GM12801 (cell line): Measurements from ENCODE around the gene DAAM1.

Source experiments
- TF ChIP-seq, protein P1 (sequence below): IDR thresholded peaks from one replicate; pipeline ENCODE4 v1.5.1; 2011; ENCODE audit warnings: control low read depth; ENCODE audit not compliant: insufficient read length; ENCODE audit errors: extremely low read depth

The DAAM1 gene

DNA sequence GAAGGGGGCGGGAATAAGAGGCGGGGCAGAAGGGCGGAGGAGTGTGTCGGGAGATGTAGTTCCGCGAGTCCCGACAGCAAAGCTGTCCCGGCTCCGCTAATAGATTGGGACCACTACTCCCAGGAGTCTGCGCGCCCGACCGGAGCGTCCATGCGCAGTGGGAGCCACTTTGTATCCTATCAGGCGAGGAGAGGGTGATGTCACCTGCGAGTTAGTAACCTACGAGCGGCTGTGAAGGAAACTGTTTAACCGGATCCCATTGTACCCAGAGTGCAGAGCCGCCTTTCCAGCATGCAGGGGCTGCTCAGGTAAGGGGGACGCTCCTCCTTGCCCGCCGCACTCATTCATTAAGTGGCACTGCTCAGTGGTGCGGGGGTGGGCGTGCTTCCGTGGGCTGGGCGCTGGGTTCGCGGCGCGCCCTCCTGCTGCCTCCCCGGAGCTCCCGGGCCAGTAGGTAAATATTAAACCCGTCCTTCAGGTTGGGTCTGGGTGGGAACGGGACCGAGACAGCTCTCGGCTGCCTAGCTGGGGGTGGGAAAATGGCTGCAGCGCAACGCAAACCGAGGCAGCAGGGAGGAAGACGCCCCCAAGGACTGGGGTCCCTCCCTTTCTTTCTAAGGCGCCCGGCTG, at the start of gene DAAM1:
Gene DAAM1 (plus strand): TSS at position 207 of the 630 bp plus-strand sequence. CDS start 74,811 bp downstream, outside the sequence.
- TF ChIP-seq, protein P1, sequence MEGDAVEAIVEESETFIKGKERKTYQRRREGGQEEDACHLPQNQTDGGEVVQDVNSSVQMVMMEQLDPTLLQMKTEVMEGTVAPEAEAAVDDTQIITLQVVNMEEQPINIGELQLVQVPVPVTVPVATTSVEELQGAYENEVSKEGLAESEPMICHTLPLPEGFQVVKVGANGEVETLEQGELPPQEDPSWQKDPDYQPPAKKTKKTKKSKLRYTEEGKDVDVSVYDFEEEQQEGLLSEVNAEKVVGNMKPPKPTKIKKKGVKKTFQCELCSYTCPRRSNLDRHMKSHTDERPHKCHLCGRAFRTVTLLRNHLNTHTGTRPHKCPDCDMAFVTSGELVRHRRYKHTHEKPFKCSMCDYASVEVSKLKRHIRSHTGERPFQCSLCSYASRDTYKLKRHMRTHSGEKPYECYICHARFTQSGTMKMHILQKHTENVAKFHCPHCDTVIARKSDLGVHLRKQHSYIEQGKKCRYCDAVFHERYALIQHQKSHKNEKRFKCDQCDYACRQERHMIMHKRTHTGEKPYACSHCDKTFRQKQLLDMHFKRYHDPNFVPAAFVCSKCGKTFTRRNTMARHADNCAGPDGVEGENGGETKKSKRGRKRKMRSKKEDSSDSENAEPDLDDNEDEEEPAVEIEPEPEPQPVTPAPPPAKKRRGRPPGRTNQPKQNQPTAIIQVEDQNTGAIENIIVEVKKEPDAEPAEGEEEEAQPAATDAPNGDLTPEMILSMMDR = no peak

DNA sequence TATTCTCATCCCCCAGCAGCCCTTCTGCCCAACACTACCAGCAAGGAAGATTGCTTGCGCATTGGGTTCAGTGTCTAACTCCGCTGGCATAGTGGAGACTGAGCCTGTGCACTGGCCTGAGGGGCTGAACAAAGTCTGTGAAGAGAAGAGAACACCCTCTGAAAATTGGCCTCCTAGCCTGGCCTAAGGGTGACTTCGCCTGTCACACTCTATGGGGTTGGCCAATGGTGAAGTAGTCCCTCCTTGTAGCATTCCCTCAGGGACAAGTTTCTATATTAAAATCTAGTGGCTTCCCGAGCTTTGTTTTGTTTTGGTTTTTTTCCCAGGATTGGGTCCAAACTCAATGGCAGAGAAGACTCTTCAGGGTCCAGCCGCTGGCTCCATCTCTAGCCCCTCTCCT, 49.1 kb upstream of the DAAM1 start:
- TF ChIP-seq, protein P1 = no peak

DNA sequence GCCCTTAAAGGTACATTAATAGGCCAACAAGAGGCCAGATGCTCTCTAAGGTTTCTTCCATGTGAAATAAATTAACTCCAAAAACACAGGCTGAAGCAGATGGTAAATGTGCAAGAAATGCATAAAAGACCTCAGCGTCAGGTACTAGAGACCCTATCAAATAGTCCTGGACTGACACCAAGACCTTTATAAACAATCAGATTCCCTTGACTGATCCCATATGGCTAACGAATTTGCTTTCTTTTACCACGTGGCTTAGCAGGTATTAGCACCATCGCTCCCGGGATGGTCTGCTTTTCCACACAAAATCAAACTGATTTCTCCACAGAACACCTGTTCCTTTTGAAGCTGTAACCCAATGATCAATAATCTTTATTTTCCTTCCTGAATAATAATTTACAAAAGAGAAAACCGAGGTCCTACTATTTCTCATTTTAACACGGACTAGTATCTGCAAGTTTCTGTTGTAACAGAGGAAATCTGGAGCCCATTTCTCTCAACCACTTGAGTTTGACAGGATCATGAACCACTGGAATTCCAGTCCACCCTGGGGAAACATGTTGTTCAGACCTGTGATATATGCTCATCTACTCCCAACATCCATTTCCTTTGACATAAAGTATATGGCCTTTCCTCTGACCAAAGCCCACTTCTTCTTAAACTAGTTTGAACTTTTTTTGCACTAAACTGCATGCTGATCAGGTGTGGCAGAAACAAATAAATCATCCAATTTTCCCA, 48.2 kb upstream of the DAAM1 start:
- TF ChIP-seq, protein P1 = no peak

DNA sequence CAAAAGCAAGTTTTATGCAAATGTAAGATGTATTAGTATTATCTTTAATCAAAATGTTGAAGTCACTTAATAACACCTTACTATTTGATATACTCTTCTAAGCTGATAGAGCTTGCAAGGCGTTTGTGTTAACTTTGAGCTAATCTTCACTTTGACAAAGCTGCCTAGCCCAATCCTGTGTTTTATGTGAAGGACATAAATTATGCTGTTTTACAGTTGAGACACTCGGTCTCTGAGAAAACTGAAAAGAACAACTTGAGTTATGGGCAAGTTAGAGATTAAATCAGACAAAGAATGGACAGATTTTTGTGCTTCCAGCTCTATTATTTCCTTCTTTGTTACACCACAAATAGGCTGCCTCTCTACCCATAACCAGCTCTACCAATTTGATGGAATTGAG, 42.0 kb upstream of the DAAM1 start:
- TF ChIP-seq, protein P1 = no peak

DNA sequence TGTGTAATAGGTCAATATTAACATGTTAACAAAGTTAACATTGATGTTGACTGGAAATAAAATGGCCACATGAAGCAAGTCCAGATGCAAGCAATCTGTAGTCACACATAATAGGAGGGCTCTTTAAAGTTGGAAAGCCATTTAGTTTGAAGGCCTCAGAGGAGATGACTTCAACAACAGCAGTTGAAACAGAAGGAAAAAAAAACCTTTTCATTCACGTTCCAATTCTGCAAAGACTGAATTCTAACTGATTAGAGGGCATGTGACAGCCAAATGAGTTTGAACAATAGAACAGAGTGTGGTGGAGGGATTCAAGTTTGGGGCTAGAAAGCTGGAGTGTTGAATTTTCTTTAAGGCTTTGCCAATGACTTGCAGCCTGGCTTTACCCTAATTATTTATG, 41.5 kb upstream of the DAAM1 start:
- TF ChIP-seq, protein P1 = no peak

DNA sequence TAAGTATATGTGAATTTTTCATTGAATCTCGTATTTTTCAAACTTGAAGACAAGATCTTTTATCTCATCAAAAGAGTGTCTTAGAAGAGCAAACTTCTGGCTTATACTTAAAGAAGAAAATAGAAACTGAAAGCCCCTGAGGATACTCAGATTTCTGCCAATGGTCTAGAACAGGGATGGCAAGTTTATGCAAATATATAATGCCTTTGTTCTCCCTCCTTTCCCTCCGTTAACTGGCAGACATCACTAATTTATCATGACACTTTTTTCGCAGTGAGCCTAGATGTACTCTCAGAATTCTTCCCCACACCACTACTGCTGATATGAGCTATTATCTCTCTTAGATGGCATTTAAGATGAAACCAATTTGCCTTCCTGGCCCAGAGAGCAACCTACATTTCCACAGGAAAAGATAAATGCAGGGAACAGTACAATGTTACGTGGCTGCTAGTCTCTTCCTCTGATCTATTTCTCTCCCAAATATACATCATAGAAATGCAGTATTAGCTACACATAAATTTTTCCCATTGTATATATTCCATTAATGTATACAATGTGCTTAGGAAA, 40.0 kb upstream of the DAAM1 start:
- TF ChIP-seq, protein P1 = no peak

DNA sequence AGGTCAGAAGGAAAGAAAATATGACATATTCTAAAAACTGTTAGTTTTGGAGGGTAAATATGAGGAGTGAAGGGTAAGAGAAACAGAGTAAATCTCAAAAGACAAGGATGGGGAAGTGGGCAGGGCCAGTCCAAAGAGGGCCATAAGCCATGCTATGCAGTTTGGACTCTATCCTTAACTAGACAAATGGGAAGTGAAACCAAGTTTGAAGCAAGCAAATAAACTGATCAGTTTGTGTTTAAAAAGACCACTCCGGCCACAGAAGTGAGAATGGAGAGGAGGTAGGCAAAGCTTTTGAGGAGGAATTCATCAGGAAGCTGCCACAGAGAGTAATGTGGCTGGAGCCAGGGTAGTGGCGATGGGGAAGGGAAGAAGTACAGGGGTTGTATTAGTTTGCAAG, 37.5 kb upstream of the DAAM1 start:
- TF ChIP-seq, protein P1 = no peak
